Neural cell (in vitro differentiated cells): ENCODE data around the gene SLIT3.

Experiments
- CTCF ChIP-seq: fragments of 450-650 bp; IDR thresholded peaks from 2 replicates; pipeline ENCODE4 v1.5.1; 2014; ENCODE audit warnings: antibody characterized with exemption, mild to moderate bottlenecking, moderate library complexity; ENCODE audit not compliant: poor library complexity, severe bottlenecking
- EP300 ChIP-seq: fragments of 450-650 bp; conservative IDR thresholded peaks from 2 replicates; pipeline ENCODE4 v1.6.1; 2014; ENCODE audit warnings: antibody characterized with exemption, mild to moderate bottlenecking, moderate library complexity; ENCODE audit not compliant: poor library complexity, severe bottlenecking
- EZH2 ChIP-seq: fragments of 200-600, 300-800 bp; shearing (Covaris generic), sonication (generic); IDR thresholded peaks from 2 replicates; pipeline ENCODE4 v1.6.1; 2014; ENCODE audit warnings: antibody characterized with exemption, low read length, borderline replicate concordance, mild to moderate bottlenecking; ENCODE audit not compliant: insufficient read depth, poor library complexity, severe bottlenecking
- MXI1 ChIP-seq: fragments of 450-650 bp; conservative IDR thresholded peaks from 2 replicates; pipeline ENCODE4 v1.6.1; 2014; ENCODE audit warnings: antibody characterized with exemption, mild to moderate bottlenecking; ENCODE audit not compliant: poor library complexity, severe bottlenecking
- POLR2AphosphoS5 ChIP-seq: IDR thresholded peaks from 2 replicates; pipeline ENCODE4 v1.6.1; 2012
- RAD21 ChIP-seq: fragments of 450-650 bp; conservative IDR thresholded peaks from 2 replicates; pipeline ENCODE4 v1.6.1; 2014; ENCODE audit warnings: antibody characterized with exemption, mild to moderate bottlenecking, moderate library complexity
- TF ChIP-seq, protein P1 (sequence below): IDR thresholded peaks from 2 replicates; pipeline ENCODE4 v1.6.1; 2012; ENCODE audit warnings: borderline replicate concordance

DNA sequence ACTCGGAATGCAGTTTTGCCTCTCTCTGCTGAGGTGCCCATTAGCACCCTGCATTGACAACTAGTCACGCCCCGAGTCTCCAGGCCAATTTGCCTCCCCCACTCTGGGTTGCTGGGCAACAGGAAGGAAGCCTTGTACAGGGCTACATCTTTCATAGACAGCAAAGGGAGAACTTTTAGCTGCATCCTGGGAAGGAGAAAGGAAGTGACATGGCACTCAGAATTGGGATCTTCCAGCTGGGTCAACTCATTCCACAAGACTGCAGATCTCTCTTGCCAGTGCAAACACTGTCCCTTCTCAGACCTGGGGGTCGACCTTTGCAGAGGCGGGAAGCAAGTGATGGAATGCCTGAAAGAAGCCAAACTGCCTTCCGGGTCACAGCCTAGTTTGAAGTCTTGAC, 282.0 kb downstream of the SLIT3 start:
- TF ChIP-seq CTCF (no peak), RAD21 (no peak), POLR2AphosphoS5 (no peak), MXI1 (no peak), EZH2 (no peak), EP300 (no peak)
- TF ChIP-seq, protein P1, sequence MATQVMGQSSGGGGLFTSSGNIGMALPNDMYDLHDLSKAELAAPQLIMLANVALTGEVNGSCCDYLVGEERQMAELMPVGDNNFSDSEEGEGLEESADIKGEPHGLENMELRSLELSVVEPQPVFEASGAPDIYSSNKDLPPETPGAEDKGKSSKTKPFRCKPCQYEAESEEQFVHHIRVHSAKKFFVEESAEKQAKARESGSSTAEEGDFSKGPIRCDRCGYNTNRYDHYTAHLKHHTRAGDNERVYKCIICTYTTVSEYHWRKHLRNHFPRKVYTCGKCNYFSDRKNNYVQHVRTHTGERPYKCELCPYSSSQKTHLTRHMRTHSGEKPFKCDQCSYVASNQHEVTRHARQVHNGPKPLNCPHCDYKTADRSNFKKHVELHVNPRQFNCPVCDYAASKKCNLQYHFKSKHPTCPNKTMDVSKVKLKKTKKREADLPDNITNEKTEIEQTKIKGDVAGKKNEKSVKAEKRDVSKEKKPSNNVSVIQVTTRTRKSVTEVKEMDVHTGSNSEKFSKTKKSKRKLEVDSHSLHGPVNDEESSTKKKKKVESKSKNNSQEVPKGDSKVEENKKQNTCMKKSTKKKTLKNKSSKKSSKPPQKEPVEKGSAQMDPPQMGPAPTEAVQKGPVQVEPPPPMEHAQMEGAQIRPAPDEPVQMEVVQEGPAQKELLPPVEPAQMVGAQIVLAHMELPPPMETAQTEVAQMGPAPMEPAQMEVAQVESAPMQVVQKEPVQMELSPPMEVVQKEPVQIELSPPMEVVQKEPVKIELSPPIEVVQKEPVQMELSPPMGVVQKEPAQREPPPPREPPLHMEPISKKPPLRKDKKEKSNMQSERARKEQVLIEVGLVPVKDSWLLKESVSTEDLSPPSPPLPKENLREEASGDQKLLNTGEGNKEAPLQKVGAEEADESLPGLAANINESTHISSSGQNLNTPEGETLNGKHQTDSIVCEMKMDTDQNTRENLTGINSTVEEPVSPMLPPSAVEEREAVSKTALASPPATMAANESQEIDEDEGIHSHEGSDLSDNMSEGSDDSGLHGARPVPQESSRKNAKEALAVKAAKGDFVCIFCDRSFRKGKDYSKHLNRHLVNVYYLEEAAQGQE: no peak
